Measurements from ENCODE around the gene NAPSA.
A peak's percentile ranks its signal among the peaks of the same experiment; 100 is the strongest.
"Not testable (repeated sequence)": the region's sequence is repeated elsewhere in the genome, so short reads cannot be mapped to it uniquely, and the experiment has no call there.

The NAPSA gene

GRCh38 chr19:50352242-50352641 is 13.2 kb downstream of the NAPSA start:
- Histone ChIP-seq H3K79me2 (ENCODE audit: insufficient read depth, low read length) (no peaks in the 10 kb centered on the region), H3F3A (ENCODE audit: insufficient read depth, low read length) (no peaks in the 10 kb centered on the region), H3K9me3 (ENCODE audit: low read length) (no peaks in the 10 kb centered on the region), H3K36me3 (ENCODE audit: insufficient read depth, low read length) (no peaks in the 10 kb centered on the region), H3K9ac (ENCODE audit: low read length) (no peak overlapping the region), H3K4me1 (ENCODE audit: insufficient read depth, low read length, severe bottlenecking) (peaks cover 31% of the 10 kb centered on the region), H3K4me3 (ENCODE audit: low read depth, low read length, poor library complexity, severe bottlenecking) (no peak overlapping the region), H2AFZ (ENCODE audit: low read length) (no peak overlapping the region), H3K27ac (ENCODE audit: low read depth, low read length, poor library complexity, severe bottlenecking) (no peak overlapping the region), H3K4me2 (ENCODE audit: low read length) (no peak overlapping the region), H3K27me3 (ENCODE audit: insufficient read depth, low read length) (no peaks in the 10 kb centered on the region), H4K20me1 (ENCODE audit: insufficient read depth, low read length) (no peaks in the 10 kb centered on the region), H3K9me2 (ENCODE audit: low read depth, low read length) (no peaks in the 10 kb centered on the region)
- no peak for TF ChIP-seq CTCF (IDR thresholded peaks at IDR 0.05; ENCODE audit: low read length)
- TF ChIP-seq EZH2 (IDR thresholded peaks at IDR 0.05; ENCODE audit: borderline replicate concordance, low read length) = no peak

GRCh38 chr19:50349277-50350057 is 16.0 kb downstream of the NAPSA start:
- H3K4me3 ChIP-seq (ENCODE audit: low read depth, low read length, poor library complexity, severe bottlenecking) = peak overlapping the region; percentile 60
- H3F3A ChIP-seq (ENCODE audit: insufficient read depth, low read length) = no peaks in the 10 kb centered on the region
- H3K4me1 ChIP-seq (ENCODE audit: insufficient read depth, low read length, severe bottlenecking) = peaks cover 57% of the 10 kb centered on the region

GRCh38 chr19:50347089-50347581 is 18.3 kb downstream of the NAPSA start:
- not testable (repeated sequence) for H3K27me3 ChIP-seq (ENCODE audit: insufficient read depth, low read length); H3K79me2 ChIP-seq (ENCODE audit: insufficient read depth, low read length); H4K20me1 ChIP-seq (ENCODE audit: insufficient read depth, low read length); H3K36me3 ChIP-seq (ENCODE audit: insufficient read depth, low read length); H3F3A ChIP-seq (ENCODE audit: insufficient read depth, low read length); H2AFZ ChIP-seq (ENCODE audit: low read length); H3K9me3 ChIP-seq (ENCODE audit: low read length); H3K9me2 ChIP-seq (ENCODE audit: low read depth, low read length)
- Histone ChIP-seq H3K27ac (ENCODE audit: low read depth, low read length, poor library complexity, severe bottlenecking) (peak overlapping the region; percentile 91), H3K4me1 (ENCODE audit: insufficient read depth, low read length, severe bottlenecking) (peaks cover 76% of the 10 kb centered on the region), H3K4me3 (ENCODE audit: low read depth, low read length, poor library complexity, severe bottlenecking) (peak overlapping the region; percentile 3), H3K4me2 (ENCODE audit: low read length) (peak overlapping the region; percentile 82), H3K9ac (ENCODE audit: low read length) (peak overlapping the region; percentile 56)

More at GRCh38 chr19:50349277-50350057, 16.0 kb downstream of the NAPSA start:
- Histone ChIP-seq H3K4me2 (ENCODE audit: low read length) (peak overlapping the region; percentile 82), H3K9me3 (ENCODE audit: low read length) (no peaks in the 10 kb centered on the region), H3K9ac (ENCODE audit: low read length) (peak overlapping the region; percentile 72), H3K9me2 (ENCODE audit: low read depth, low read length) (no peaks in the 10 kb centered on the region), H2AFZ (ENCODE audit: low read length) (no peak overlapping the region), H3K27me3 (ENCODE audit: insufficient read depth, low read length) (no peaks in the 10 kb centered on the region), H3K79me2 (ENCODE audit: insufficient read depth, low read length) (no peaks in the 10 kb centered on the region), H3K36me3 (ENCODE audit: insufficient read depth, low read length) (no peaks in the 10 kb centered on the region), H4K20me1 (ENCODE audit: insufficient read depth, low read length) (no peaks in the 10 kb centered on the region), H3K27ac (ENCODE audit: low read depth, low read length, poor library complexity, severe bottlenecking) (peak overlapping the region; percentile 91)
- TF ChIP-seq EZH2 (IDR thresholded peaks at IDR 0.05; ENCODE audit: borderline replicate concordance, low read length) = no peak
- peak; percentile 66 for TF ChIP-seq CTCF (IDR thresholded peaks at IDR 0.05; ENCODE audit: low read length)

Data from OCI-LY1 (cell line).